ENCODE data around the gene TPRA1. TPM values are rescaled to one million over a fixed set of nuclear protein-coding genes. Genes with fewer than 3 reads are reported as not detected.

TPRA1 gene
- total RNA-seq, 4 donors from 2014 or later, result 19.2 to 25.7 (median 21.0) TPM

- WGBS, 2 donors, result 92 to 100% methylated on average over 2 to 10 of the region's 11 CpGs
- no peaks in the 10 kb centered on the region for H3K27me3 ChIP-seq
Measured at GRCh38 chr3:127580327-127581060, 10.0 kb downstream of the TPRA1 start.

GRCh38 chr3:127578802-127579201 lies 11.7 kb downstream of the TPRA1 start:
- Histone ChIP-seq H3K4me3 (no peak overlapping the region), H3K4me1 (peaks cover 0 to 22% (median 6%) of the 10 kb centered on the region in 3 donors), H3K27me3 (no peaks in the 10 kb centered on the region), H3K27ac (no peak overlapping the region), H3K9me3 (no peaks in the 10 kb centered on the region), H3K36me3 (peaks cover 0 to 67% (median 16%) of the 10 kb centered on the region in 3 donors)
- 50% methylated on average over 1 of the region's 6 CpGs; no CpG with 5 or more reads in 1 of the 2 donors for WGBS, 2 donors
- no peak for DNase-seq
- intact Hi-C loops (cut with DNase I), result no loop called here
- TF ChIP-seq POLR2A (IDR thresholded peaks at IDR 0.05) (no peak), CTCF (IDR thresholded peaks at IDR 0.05) (no peak)

More at GRCh38 chr3:127580327-127581060, 10.0 kb downstream of the TPRA1 start:
- no peak for DNase-seq
- Histone ChIP-seq H3K4me1 (peaks cover 0 to 26% (median 4%) of the 10 kb centered on the region in 3 donors), H3K9me3 (no peaks in the 10 kb centered on the region), H3K27ac (no peak overlapping the region), H3K4me3 (no peak overlapping the region), H3K36me3 (peaks cover 0 to 55% (median 7%) of the 10 kb centered on the region in 3 donors)
- no peak for TF ChIP-seq CTCF (IDR thresholded peaks at IDR 0.05)
- no peak for TF ChIP-seq POLR2A (IDR thresholded peaks at IDR 0.05)
- intact Hi-C loops (cut with DNase I), result no loop called here

- intact Hi-C loops (cut with DNase I), result no loop called here
- H3K4me3 ChIP-seq, result no peak overlapping the region
- H3K9me3 ChIP-seq, result no peaks in the 10 kb centered on the region
- no peak for DNase-seq
- TF ChIP-seq POLR2A (IDR thresholded peaks at IDR 0.05), result no peak
- TF ChIP-seq CTCF (IDR thresholded peaks at IDR 0.05), result no peak
- peaks cover 4 to 73% (median 22%) of the 10 kb centered on the region in 3 donors for H3K36me3 ChIP-seq
- 80% methylated on average over 2 of the region's 2 CpGs; no CpG with 5 or more reads in 1 of the 2 donors for WGBS, 2 donors
- H3K27ac ChIP-seq, result no peak overlapping the region
- H3K27me3 ChIP-seq, result no peaks in the 10 kb centered on the region
- H3K4me1 ChIP-seq, result peaks cover 0 to 22% (median 6%) of the 10 kb centered on the region in 3 donors
Measured at GRCh38 chr3:127578168-127578567, 12.4 kb downstream of the TPRA1 start.

GRCh38 chr3:127577448-127577847 lies 13.1 kb downstream of the TPRA1 start:
- H3K9me3 ChIP-seq, result no peaks in the 10 kb centered on the region
- no peak for DNase-seq
- no peak overlapping the region for H3K27ac ChIP-seq
- no peak overlapping the region for H3K4me3 ChIP-seq
- TF ChIP-seq POLR2A (IDR thresholded peaks at IDR 0.05), result no peak
- TF ChIP-seq CTCF (IDR thresholded peaks at IDR 0.05), result no peak
- intact Hi-C loops (cut with DNase I), result no loop called here
- no peaks in the 10 kb centered on the region for H3K27me3 ChIP-seq
- 88 to 92% methylated on average over 4 to 7 of the region's 7 CpGs for WGBS, 2 donors
- peaks cover 10 to 80% (median 30%) of the 10 kb centered on the region in 3 donors for H3K36me3 ChIP-seq
- peaks cover under 1 to 22% (median 6%) of the 10 kb centered on the region in 3 donors for H3K4me1 ChIP-seq
